Colonic mucosa (tissue), 4 donors: ENCODE measurements around the gene LSM2. TPM values are rescaled to one million over a fixed set of nuclear protein-coding genes. Genes with fewer than 3 reads are reported as not detected.
"Not testable (repeated sequence)": the region's sequence is repeated elsewhere in the genome, so short reads cannot be mapped to it uniquely, and the experiment has no call there.

Source experiments
- DNase-seq: peaks from one replicate; pipeline ENCODE4 v3.0.0-alpha.2; 2020
- H3K27ac ChIP-seq: fragments of 200-600 bp; one replicate; pipeline ENCODE4 v1.8.0; 2021
- H3K27me3 ChIP-seq: fragments of 200-600 bp; one replicate; pipeline ENCODE4 v1.8.0; 2021
- H3K36me3 ChIP-seq: fragments of 200-600 bp; one replicate; pipeline ENCODE4 v1.8.0; 2021
- H3K4me1 ChIP-seq: fragments of 200-600 bp; one replicate; pipeline ENCODE4 v1.8.0; 2021; ENCODE audit warnings: mild to moderate bottlenecking
- H3K4me3 ChIP-seq: fragments of 200-600 bp; one replicate; pipeline ENCODE4 v1.8.0; 2021
- H3K9ac ChIP-seq, 2 donors: one replicate each; pipeline ENCODE4 v1.7.0; 2013; ENCODE audit warnings: control low read depth in 2 of 2, low read depth in 2 of 2, low read length in 2 of 2
- H3K9me3 ChIP-seq: fragments of 200-600 bp; one replicate; pipeline ENCODE4 v1.8.0; 2021
- CTCF ChIP-seq: fragments of 200-600 bp; IDR thresholded peaks from one replicate; pipeline ENCODE4 v1.8.0; 2022; ENCODE audit warnings: antibody characterized with exemption, mild to moderate bottlenecking
- intact Hi-C: fragments of 100-400 bp; cut with DNase I; formaldehyde crosslinking; loops from one replicate; pipeline ENCODE4 v1.14.1; 2022
- total RNA-seq, 2 donors: library from RNA; stranded (reverse); fragmentation: NEBNext Ultra II Directional in 1 of 2; extraction: Animal tissue kit (Norgen Biotek cat#: 25700) in 1 of 2; gene quantifications; one replicate each; pipeline ENCODE4 v1.2.1, GENCODE V29; 2021
- donor health status: healthy.
- donor health status: DM: no; HTN: no; CAD: no.
- donor health status: DM: no; HTN: no; CAD: no.

LSM2 gene
- total RNA-seq, 2 donors from 2014 or later, result 37.6 to 61.3 TPM

- no peak for DNase-seq
- Histone ChIP-seq H3K27ac (no peak overlapping the region), H3K4me1 (no peaks in the 10 kb centered on the region), H3K9ac (no peak overlapping the region), H3K9me3 (no peaks in the 10 kb centered on the region), H3K4me3 (no peak overlapping the region), H3K36me3 (no peaks in the 10 kb centered on the region), H3K27me3 (no peaks in the 10 kb centered on the region)
- no peak for TF ChIP-seq CTCF
- intact Hi-C loops, result no loop called here
Observed at GRCh38 chr6:31844507-31844906, 37.7 kb upstream of the LSM2 start.

- intact Hi-C loops, result no loop called here
- no peaks in the 10 kb centered on the region for H3K9me3 ChIP-seq
- no peaks in the 10 kb centered on the region for H3K27me3 ChIP-seq
- peaks cover 9% of the 10 kb centered on the region for H3K4me1 ChIP-seq
- DNase-seq, result no peak
- peaks cover 10% of the 10 kb centered on the region for H3K36me3 ChIP-seq
- no peak for TF ChIP-seq CTCF
- H3K4me3 ChIP-seq, result no peak overlapping the region
- no peak overlapping the region for H3K9ac ChIP-seq
- H3K27ac ChIP-seq, result no peak overlapping the region
Observed at GRCh38 chr6:31842053-31842452, 35.3 kb upstream of the LSM2 start.

GRCh38 chr6:31839779-31840126, 33.0 kb upstream of the LSM2 start:
- not testable (repeated sequence) for DNase-seq, H3K27ac ChIP-seq, H3K36me3 ChIP-seq, H3K27me3 ChIP-seq, H3K4me3 ChIP-seq, H3K9ac ChIP-seq, H3K9me3 ChIP-seq
- intact Hi-C loops, result loop anchor here (5.0 kb wide), 1 partner anchor 43 kb away; no protein-coding TSS in a partner anchor
- H3K4me1 ChIP-seq, result peaks cover 18% of the 10 kb centered on the region

GRCh38 chr6:31838968-31839367, 32.2 kb upstream of the LSM2 start:
- H3K27ac ChIP-seq, result no peak overlapping the region
- H3K4me3 ChIP-seq, result no peak overlapping the region
- H3K27me3 ChIP-seq, result no peaks in the 10 kb centered on the region
- H3K9me3 ChIP-seq, result no peaks in the 10 kb centered on the region
- no peak overlapping the region for H3K9ac ChIP-seq
- H3K4me1 ChIP-seq, result peaks cover 18% of the 10 kb centered on the region
- TF ChIP-seq CTCF, result no peak
- H3K36me3 ChIP-seq, result peaks cover 10% of the 10 kb centered on the region
- intact Hi-C loops, result loop anchor here (5.0 kb wide), 1 partner anchor 43 kb away; no protein-coding TSS in a partner anchor
- DNase-seq, result no peak

- not testable (repeated sequence) for H3K4me3 ChIP-seq, H3K36me3 ChIP-seq, H3K27ac ChIP-seq, DNase-seq, H3K9me3 ChIP-seq, H3K27me3 ChIP-seq, H3K9ac ChIP-seq
- peaks cover 18% of the 10 kb centered on the region for H3K4me1 ChIP-seq
- intact Hi-C loops, result loop anchor here (5.0 kb wide), 1 partner anchor 44 kb away; no protein-coding TSS in a partner anchor
Observed at GRCh38 chr6:31838114-31838553, 31.4 kb upstream of the LSM2 start.

- Histone ChIP-seq H3K9me3 (no peaks in the 10 kb centered on the region), H3K27ac (peak overlapping the region; percentile 91), H3K4me3 (peak overlapping the region; percentile 85), H3K4me1 (peaks cover 18% of the 10 kb centered on the region), H3K27me3 (no peaks in the 10 kb centered on the region), H3K36me3 (peaks cover 10% of the 10 kb centered on the region), H3K9ac (peak overlapping the region in 1 of 2 donors; percentile 99)
- intact Hi-C loops, result loop anchor here (5.0 kb wide), 1 partner anchor 45 kb away; no protein-coding TSS in a partner anchor
- peak; percentile 61 for DNase-seq
- no peak for TF ChIP-seq CTCF
Observed at GRCh38 chr6:31837369-31838113, 30.8 kb upstream of the LSM2 start.
